Measurements from ENCODE around the gene MAP3K7CL.
"Not testable (repeated sequence)": the region's sequence is repeated elsewhere in the genome, so short reads cannot be mapped to it uniquely, and the experiment has no call there.

MAP3K7CL gene

GRCh38 chr21:29166853-29167252, 36.4 kb downstream of the MAP3K7CL start:
- no peak for DNase-seq
- Histone ChIP-seq H2AFZ (ENCODE audit: insufficient read depth, low read length, poor library complexity) (no peak overlapping the region), H3K4ac (ENCODE audit: low read depth, low read length) (no peak overlapping the region), H4K91ac (ENCODE audit: low read depth, low read length) (no peak overlapping the region), H3K27ac (ENCODE audit: low read depth, low read length) (no peak overlapping the region), H3K9ac (ENCODE audit: low read length) (no peak overlapping the region), H3K14ac (ENCODE audit: low read length) (no peak overlapping the region), H2BK120ac (ENCODE audit: insufficient read depth, low read length, poor library complexity) (no peak overlapping the region), H3K4me3 (ENCODE audit: low read depth, low read length) (no peak overlapping the region), H3K9me3 (ENCODE audit: insufficient read depth, low read depth, low read length) (no peaks in the 10 kb centered on the region), H2BK5ac (ENCODE audit: low read depth, low read length, poor library complexity) (no peak overlapping the region), H3K4me2 (ENCODE audit: low read length) (no peak overlapping the region), H2AK5ac (ENCODE audit: low read length) (no peak overlapping the region), H3K79me2 (ENCODE audit: control insufficient read depth, insufficient read depth, low read length, poor library complexity) (no peaks in the 10 kb centered on the region), H4K12ac (ENCODE audit: low read depth, low read length) (no peak overlapping the region), H3K27me3 (ENCODE audit: insufficient read depth, low read length) (no peaks in the 10 kb centered on the region), H3K36me3 (ENCODE audit: control insufficient read depth in 1 of 2, insufficient read depth in 2 of 2, low read length in 2 of 2) (no peaks in the 10 kb centered on the region), H2BK12ac (ENCODE audit: low read length) (no peak overlapping the region), H3K23ac (ENCODE audit: low read length) (no peak overlapping the region), H3K18ac (ENCODE audit: low read length) (no peak overlapping the region), H3K79me1 (ENCODE audit: low read length) (no peaks in the 10 kb centered on the region), H4K8ac (ENCODE audit: low read depth, low read length) (no peak overlapping the region), H3K4me1 (ENCODE audit: control insufficient read depth in 1 of 2, insufficient read depth in 2 of 2, low read length in 2 of 2) (no peaks in the 10 kb centered on the region)
- WGBS (ENCODE audit: extremely low coverage, insufficient coverage, insufficient read length): no CpG with 5 or more reads among the region's 1 CpG

- WGBS (ENCODE audit: extremely low coverage, insufficient coverage, insufficient read length): no CpG with 5 or more reads among the region's 8 CpGs
- not testable (repeated sequence) for H3K4me1 ChIP-seq (ENCODE audit: control insufficient read depth in 1 of 2, insufficient read depth in 2 of 2, low read length in 2 of 2)
Observed at GRCh38 chr21:29167481-29167880, 37.0 kb downstream of the MAP3K7CL start.

GRCh38 chr21:29168891-29169315, 38.5 kb downstream of the MAP3K7CL start:
- H2AK5ac ChIP-seq (ENCODE audit: low read length): no peak overlapping the region
- no peak overlapping the region for H3K23ac ChIP-seq (ENCODE audit: low read length)
- no peak overlapping the region for H3K14ac ChIP-seq (ENCODE audit: low read length)
- H3K4me3 ChIP-seq (ENCODE audit: low read depth, low read length): no peak overlapping the region
- no peak overlapping the region for H2BK5ac ChIP-seq (ENCODE audit: low read depth, low read length, poor library complexity)
- no peak overlapping the region for H3K4me2 ChIP-seq (ENCODE audit: low read length)
- H3K9me3 ChIP-seq (ENCODE audit: insufficient read depth, low read depth, low read length): no peaks in the 10 kb centered on the region
- no peaks in the 10 kb centered on the region for H3K27me3 ChIP-seq (ENCODE audit: insufficient read depth, low read length)
- H3K36me3 ChIP-seq (ENCODE audit: control insufficient read depth in 1 of 2, insufficient read depth in 2 of 2, low read length in 2 of 2): no peaks in the 10 kb centered on the region
- H3K4me1 ChIP-seq (ENCODE audit: control insufficient read depth in 1 of 2, insufficient read depth in 2 of 2, low read length in 2 of 2): no peaks in the 10 kb centered on the region
- no peak overlapping the region for H4K12ac ChIP-seq (ENCODE audit: low read depth, low read length)
- no peak overlapping the region for H2BK120ac ChIP-seq (ENCODE audit: insufficient read depth, low read length, poor library complexity)
- no peak overlapping the region for H3K18ac ChIP-seq (ENCODE audit: low read length)
- H3K27ac ChIP-seq (ENCODE audit: low read depth, low read length): no peak overlapping the region
- H2AFZ ChIP-seq (ENCODE audit: insufficient read depth, low read length, poor library complexity): no peak overlapping the region
- no peak overlapping the region for H4K91ac ChIP-seq (ENCODE audit: low read depth, low read length)
- H3K9ac ChIP-seq (ENCODE audit: low read length): no peak overlapping the region
- no peak overlapping the region for H2BK12ac ChIP-seq (ENCODE audit: low read length)
- no CpG with 5 or more reads among the region's 3 CpGs for WGBS (ENCODE audit: extremely low coverage, insufficient coverage, insufficient read length)
- H4K8ac ChIP-seq (ENCODE audit: low read depth, low read length): no peak overlapping the region
- no peaks in the 10 kb centered on the region for H3K79me2 ChIP-seq (ENCODE audit: control insufficient read depth, insufficient read depth, low read length, poor library complexity)
- DNase-seq: peak in 1 of 2 donors; percentile 26
- no peak overlapping the region for H3K4ac ChIP-seq (ENCODE audit: low read depth, low read length)
- no peaks in the 10 kb centered on the region for H3K79me1 ChIP-seq (ENCODE audit: low read length)

More at GRCh38 chr21:29167481-29167880, 37.0 kb downstream of the MAP3K7CL start:
- H3K23ac ChIP-seq (ENCODE audit: low read length); H3K4me3 ChIP-seq (ENCODE audit: low read depth, low read length); DNase-seq; H3K27me3 ChIP-seq (ENCODE audit: insufficient read depth, low read length); H3K27ac ChIP-seq (ENCODE audit: low read depth, low read length); H2BK5ac ChIP-seq (ENCODE audit: low read depth, low read length, poor library complexity); H3K79me2 ChIP-seq (ENCODE audit: control insufficient read depth, insufficient read depth, low read length, poor library complexity); H2BK12ac ChIP-seq (ENCODE audit: low read length); H3K14ac ChIP-seq (ENCODE audit: low read length); H2AK5ac ChIP-seq (ENCODE audit: low read length); H3K79me1 ChIP-seq (ENCODE audit: low read length); H3K18ac ChIP-seq (ENCODE audit: low read length); H3K9me3 ChIP-seq (ENCODE audit: insufficient read depth, low read depth, low read length); H4K8ac ChIP-seq (ENCODE audit: low read depth, low read length); H2BK120ac ChIP-seq (ENCODE audit: insufficient read depth, low read length, poor library complexity); H4K12ac ChIP-seq (ENCODE audit: low read depth, low read length); H2AFZ ChIP-seq (ENCODE audit: insufficient read depth, low read length, poor library complexity); H3K36me3 ChIP-seq (ENCODE audit: control insufficient read depth in 1 of 2, insufficient read depth in 2 of 2, low read length in 2 of 2); H3K4me2 ChIP-seq (ENCODE audit: low read length); H3K9ac ChIP-seq (ENCODE audit: low read length); H4K91ac ChIP-seq (ENCODE audit: low read depth, low read length); H3K4ac ChIP-seq (ENCODE audit: low read depth, low read length): not testable (repeated sequence)

- no CpG with 5 or more reads among the region's 1 CpG for WGBS (ENCODE audit: extremely low coverage, insufficient coverage, insufficient read length)
- H3K14ac ChIP-seq (ENCODE audit: low read length): no peak overlapping the region
- no peak overlapping the region for H3K27ac ChIP-seq (ENCODE audit: low read depth, low read length)
Observed at GRCh38 chr21:29170944-29171343, 40.5 kb downstream of the MAP3K7CL start.

More at GRCh38 chr21:29170944-29171343, 40.5 kb downstream of the MAP3K7CL start:
- Histone ChIP-seq H3K9ac (ENCODE audit: low read length) (no peak overlapping the region), H2BK12ac (ENCODE audit: low read length) (no peak overlapping the region), H2BK5ac (ENCODE audit: low read depth, low read length, poor library complexity) (no peak overlapping the region), H3K27me3 (ENCODE audit: insufficient read depth, low read length) (no peaks in the 10 kb centered on the region), H2AFZ (ENCODE audit: insufficient read depth, low read length, poor library complexity) (no peak overlapping the region), H2BK120ac (ENCODE audit: insufficient read depth, low read length, poor library complexity) (no peak overlapping the region), H3K23ac (ENCODE audit: low read length) (no peak overlapping the region), H2AK5ac (ENCODE audit: low read length) (no peak overlapping the region), H3K4me2 (ENCODE audit: low read length) (no peak overlapping the region), H3K18ac (ENCODE audit: low read length) (no peak overlapping the region), H3K4me1 (ENCODE audit: control insufficient read depth in 1 of 2, insufficient read depth in 2 of 2, low read length in 2 of 2) (no peaks in the 10 kb centered on the region), H4K12ac (ENCODE audit: low read depth, low read length) (no peak overlapping the region), H3K9me3 (ENCODE audit: insufficient read depth, low read depth, low read length) (no peaks in the 10 kb centered on the region), H4K8ac (ENCODE audit: low read depth, low read length) (no peak overlapping the region), H3K79me1 (ENCODE audit: low read length) (no peaks in the 10 kb centered on the region), H3K4me3 (ENCODE audit: low read depth, low read length) (no peak overlapping the region), H3K36me3 (ENCODE audit: control insufficient read depth in 1 of 2, insufficient read depth in 2 of 2, low read length in 2 of 2) (no peaks in the 10 kb centered on the region), H3K4ac (ENCODE audit: low read depth, low read length) (no peak overlapping the region), H3K79me2 (ENCODE audit: control insufficient read depth, insufficient read depth, low read length, poor library complexity) (no peaks in the 10 kb centered on the region), H4K91ac (ENCODE audit: low read depth, low read length) (no peak overlapping the region)
- DNase-seq: no peak

Data from trophoblast cell (in vitro differentiated cells and primary cell).